HCT116 (cell line): Measurements from ENCODE around the gene WDR90. TPM values are rescaled to one million over a fixed set of nuclear protein-coding genes. Genes with fewer than 3 reads are reported as not detected.

Experiments used
- ATAC-seq: fragments of 200-7000 bp; cut with Tn5 transposase; 2 replicates; pipeline ENCODE4 v1.9.1; 2020; ENCODE audit warnings: mild to moderate bottlenecking, moderate library complexity
- BruUV-seq: library from RNA; stranded (reverse); fragments of 400-500 nt; replicated peaks from 2 replicates; lab custom pipeline; 2021; lab: Mats Ljungman, UMichigan
- CTCF ChIA-PET: fragments of 300-600 bp; sonication (Branson Sonifier 250); formaldehyde crosslinking; loops from one replicate; lab custom pipeline; 2021; ENCODE audit warnings: antibody characterized with exemption; lab: Charles Lee
- POLR2A ChIA-PET: fragments of 300-600, 350-600 bp; sonication (Branson Sonifier 250); formaldehyde crosslinking; loops from one replicate; lab custom pipeline; 2021; ENCODE audit warnings: antibody characterized with exemption; lab: Charles Lee
- RAD21 ChIA-PET, 2 experiments: fragments of 300-600 bp; sonication (Branson Sonifier 250); formaldehyde crosslinking; loops; one replicate each; lab custom pipeline; 2023; ENCODE audit warnings: low total read pairs in 2 of 2; ENCODE audit not compliant: uncharacterized antibody in 2 of 2, unreplicated experiment in 2 of 2, low non-redundant PET in 1 of 2; lab: Charles Lee
- DNase-seq: peaks from one replicate; pipeline ENCODE4 v3.0.0-alpha.2; 2010; ENCODE audit warnings: low read depth, low spot score
- H2AFZ ChIP-seq: fragments of 200-600 bp; shearing (Covaris generic), sonication (generic); 2 replicates; pipeline ENCODE4 v1.6.1; 2017; ENCODE audit warnings: low read depth, mixed run types, mixed read lengths, antibody characterized with exemption, low read length; ENCODE audit not compliant: poor library complexity, severe bottlenecking
- H3K27ac ChIP-seq: 2 replicates; pipeline ENCODE4 v1.5.1; 2012; ENCODE audit warnings: low read depth, low read length
- H3K27me3 ChIP-seq: fragments of 200-600 bp; sonication (generic); 2 replicates; pipeline ENCODE4 v1.6.1; 2016; ENCODE audit warnings: mixed run types, low read length, mixed read lengths; ENCODE audit not compliant: insufficient read depth
- H3K36me3 ChIP-seq, 2 experiments: fragments of 200-500 bp in 1 of 2; fragments of 200-600 bp in 1 of 2; sonication (Bioruptor generic) in 1 of 2; sonication (generic) in 1 of 2; 2 replicates each; pipeline versions ENCODE4 v1.5.1 to v1.6.1; 2014 to 2016; ENCODE audit warnings: low read length in 2 of 2, inconsistent platforms in 1 of 2, mixed read lengths in 1 of 2, mixed run types in 1 of 2; ENCODE audit not compliant: insufficient read depth in 2 of 2, control insufficient read depth in 1 of 2
- H3K4me1 ChIP-seq, 2 experiments: fragments of 200-600 bp in 1 of 2; sonication (generic) in 1 of 2; 2 replicates each; pipeline versions ENCODE4 v1.5.1 to v1.6.1; 2012 to 2017; ENCODE audit warnings: low read length in 2 of 2, inconsistent platforms in 1 of 2, mild to moderate bottlenecking in 1 of 2, mixed read lengths in 1 of 2, mixed run types in 1 of 2, moderate library complexity in 1 of 2; ENCODE audit not compliant: insufficient read depth in 2 of 2, control insufficient read depth in 1 of 2
- H3K4me2 ChIP-seq: fragments of 200-600 bp; sonication (generic); 2 replicates; pipeline ENCODE4 v1.6.1; 2017; ENCODE audit warnings: mixed run types, low read length, mixed read lengths
- H3K4me3 ChIP-seq, 2 experiments: fragments of 200-600 bp in 1 of 2; sonication (generic) in 1 of 2; replicated peaks in 1 of 2; 2 replicates each; pipeline ENCODE4 v1.5.1; 2011 to 2016; ENCODE audit warnings: low read length in 2 of 2, control low read depth in 1 of 2, low read depth in 1 of 2, mild to moderate bottlenecking in 1 of 2, mixed read lengths in 1 of 2, mixed run types in 1 of 2
- H3K79me2 ChIP-seq: fragments of 200-600 bp; sonication (generic); 2 replicates; pipeline ENCODE4 v1.6.1; 2017; ENCODE audit warnings: mild to moderate bottlenecking, mixed run types, low read length, moderate library complexity, mixed read lengths; ENCODE audit not compliant: insufficient read depth
- H3K9ac ChIP-seq: fragments of 200-600 bp; sonication (generic); 2 replicates; pipeline ENCODE4 v1.6.1; 2016; ENCODE audit warnings: low read length, mixed read lengths
- H3K9me2 ChIP-seq: fragments of 200-600 bp; sonication (generic), shearing (Covaris generic); 2 replicates; pipeline ENCODE4 v1.6.1; 2017; ENCODE audit warnings: mixed run types, mild to moderate bottlenecking, moderate library complexity; ENCODE audit not compliant: insufficient read depth
- H3K9me3 ChIP-seq, 2 experiments: fragments of 200-500 bp in 1 of 2; fragments of 200-600 bp in 1 of 2; sonication (Bioruptor generic) in 1 of 2; sonication (generic) in 1 of 2; 2 replicates each; pipeline ENCODE4 v1.6.1; 2014 to 2017; ENCODE audit warnings: low read length in 2 of 2, mixed read lengths in 2 of 2, inconsistent platforms in 1 of 2, low read depth in 1 of 2, mild to moderate bottlenecking in 1 of 2, mixed run types in 1 of 2, moderate library complexity in 1 of 2; ENCODE audit not compliant: control insufficient read depth in 1 of 2, insufficient read depth in 1 of 2
- H4K20me1 ChIP-seq: fragments of 200-600 bp; sonication (generic), shearing (Covaris generic); 2 replicates; pipeline ENCODE4 v1.6.1; 2017; ENCODE audit warnings: mixed run types, mild to moderate bottlenecking, moderate library complexity; ENCODE audit not compliant: insufficient read depth
- EGR1 ChIP-seq: IDR thresholded peaks from 2 replicates; pipeline ENCODE4 v1.6.1; 2012; ENCODE audit warnings: low read depth
- FOSL1 ChIP-seq: IDR thresholded peaks from 2 replicates; pipeline ENCODE4 v1.6.1; 2012; ENCODE audit warnings: low read depth
- JUND ChIP-seq: IDR thresholded peaks from 2 replicates; pipeline ENCODE4 v1.6.1; 2012
- MAX ChIP-seq: IDR thresholded peaks from 2 replicates; pipeline ENCODE4 v1.6.1; 2012
- POLR2A ChIP-seq: IDR thresholded peaks from 2 replicates; pipeline ENCODE4 v1.7.0; 2011; ENCODE audit warnings: borderline replicate concordance; ENCODE audit not compliant: insufficient read depth, insufficient read length; ENCODE audit errors: extremely low read depth
- POLR2AphosphoS5 ChIP-seq: IDR thresholded peaks from 2 replicates; pipeline ENCODE4 v1.6.1; 2011; ENCODE audit warnings: mild to moderate bottlenecking, low read depth, low read length, moderate library complexity
- YY1 ChIP-seq: IDR thresholded peaks from 2 replicates; pipeline ENCODE4 v1.6.1; 2011; ENCODE audit warnings: low read length, low read depth, moderate library complexity, mild to moderate bottlenecking; ENCODE audit not compliant: insufficient replicate concordance; ENCODE audit errors: extremely low read depth
- ZNF274 ChIP-seq: fragments of 200-500 bp; sonication (Bioruptor generic); IDR thresholded peaks from 2 replicates; pipeline ENCODE4 v1.6.1; 2014; ENCODE audit warnings: mild to moderate bottlenecking, low read depth, low read length, inconsistent platforms
- intact Hi-C: fragments of 100-400 bp; cut with micrococcal nuclease; formaldehyde crosslinking; loops from 2 replicates; pipeline ENCODE4 v1.10.0; 2022
- total RNA-seq: library from RNA; stranded (reverse); gene quantifications from one replicate; pipeline ENCODE4 v1.2.1, GENCODE V29; 2021; ENCODE audit not compliant: unreplicated experiment
- TF ChIP-seq, protein P1 (sequence below), 3 experiments: fragments of 200-600 bp in 1 of 3; sonication (generic) in 1 of 3; IDR thresholded peaks in 2 of 3; conservative IDR thresholded peaks in 1 of 3; 2 replicates each; pipeline ENCODE4 v1.5.1; 2012 to 2017; ENCODE audit warnings: low read depth in 2 of 3, low read length in 2 of 3, antibody characterized with exemption in 1 of 3, borderline replicate concordance in 1 of 3, control low read depth in 1 of 3, mild to moderate bottlenecking in 1 of 3, mixed read lengths in 1 of 3, mixed run types in 1 of 3, moderate library complexity in 1 of 3; ENCODE audit not compliant: insufficient read depth in 1 of 3

The WDR90 gene
- total RNA-seq, 1 experiment from 2014 or later = 73.7 TPM

DNA sequence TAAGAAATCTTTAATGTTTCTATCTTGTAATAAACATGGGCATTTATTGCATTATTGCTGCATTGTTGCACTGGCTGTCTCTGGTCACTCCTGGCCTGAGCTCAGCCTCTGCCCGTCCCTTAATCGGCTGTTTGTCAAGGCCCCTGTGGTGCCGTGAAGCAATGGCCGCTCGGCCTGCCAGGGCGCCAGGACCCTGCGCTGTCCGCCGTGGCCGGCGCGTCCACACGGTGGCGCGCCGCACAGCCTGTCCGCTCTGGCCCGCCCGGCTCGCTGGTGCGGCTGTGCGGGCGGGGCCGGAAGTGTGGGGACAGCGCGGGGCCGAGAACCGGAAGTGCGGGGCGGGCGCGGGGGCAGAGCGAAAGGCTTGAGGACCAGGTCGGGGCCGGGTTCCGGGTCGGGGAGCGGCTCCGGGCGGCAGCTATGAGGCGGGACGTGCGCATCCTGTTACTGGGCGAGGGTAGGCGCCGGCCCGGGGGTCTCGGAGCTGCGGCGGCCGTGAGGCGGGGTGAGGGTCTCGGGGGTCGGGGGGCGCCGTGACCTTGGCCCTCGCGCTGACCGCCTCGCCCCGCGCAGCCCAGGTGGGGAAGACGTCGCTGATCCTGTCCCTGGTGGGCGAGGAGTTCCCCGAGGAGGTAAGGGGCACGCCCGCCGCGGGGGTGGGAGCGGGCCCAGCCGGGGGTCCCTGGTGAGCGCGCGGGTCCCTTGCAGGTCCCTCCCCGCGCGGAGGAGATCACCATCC lies 18.8 kb downstream of the WDR90 start, which contains the start of gene RHOT2:
RHOT2 (plus strand) TSS at position 353 of the 739 bp plus-strand sequence; CDS start at position 421, 68 bp downstream.
- ChIA-PET RAD21 (no interaction called here), POLR2A (no interaction called here), CTCF (no interaction called here)
- peak within 1 kb of the TSS; percentile 74 for H3K4me2 ChIP-seq
- H3K4me3 ChIP-seq = peak within 1 kb of the TSS; percentile 66 to 72
- no peak within 1 kb of the TSS for H2AFZ ChIP-seq
- peak within 1 kb of the TSS; percentile 78 for H3K27ac ChIP-seq
- peaks cover 26% of the 10 kb centered on the region for H3K79me2 ChIP-seq
- intact Hi-C loops = no loop called here
- DNase-seq = no peak
- H3K36me3 ChIP-seq = peaks cover 0 to 4% of the 10 kb centered on the region in 2 experiments; a peak in 1 of 4 replicates
- H3K9ac ChIP-seq = peak within 1 kb of the TSS; percentile 80
- no peaks in the 10 kb centered on the region for H4K20me1 ChIP-seq
- H3K9me2 ChIP-seq = no peaks in the 10 kb centered on the region
- peaks cover 0 to 10% of the 10 kb centered on the region in 2 experiments; a peak in 1 of 4 replicates for H3K4me1 ChIP-seq
- H3K27me3 ChIP-seq = no peaks in the 10 kb centered on the region
- H3K9me3 ChIP-seq = no peaks in the 10 kb centered on the region
- BruUV-seq = no TSS peak
- peak; percentile 90 for ATAC-seq
- TF ChIP-seq ZNF274 (no peak), POLR2A (no peak), EGR1 (peak; percentile 58), MAX (peak; percentile 50; the same call in 1 of the 2 replicates), YY1 (peak; percentile 86), JUND (no peak), POLR2AphosphoS5 (peak; percentile 69), FOSL1 (no peak)
- TF ChIP-seq, protein P1, sequence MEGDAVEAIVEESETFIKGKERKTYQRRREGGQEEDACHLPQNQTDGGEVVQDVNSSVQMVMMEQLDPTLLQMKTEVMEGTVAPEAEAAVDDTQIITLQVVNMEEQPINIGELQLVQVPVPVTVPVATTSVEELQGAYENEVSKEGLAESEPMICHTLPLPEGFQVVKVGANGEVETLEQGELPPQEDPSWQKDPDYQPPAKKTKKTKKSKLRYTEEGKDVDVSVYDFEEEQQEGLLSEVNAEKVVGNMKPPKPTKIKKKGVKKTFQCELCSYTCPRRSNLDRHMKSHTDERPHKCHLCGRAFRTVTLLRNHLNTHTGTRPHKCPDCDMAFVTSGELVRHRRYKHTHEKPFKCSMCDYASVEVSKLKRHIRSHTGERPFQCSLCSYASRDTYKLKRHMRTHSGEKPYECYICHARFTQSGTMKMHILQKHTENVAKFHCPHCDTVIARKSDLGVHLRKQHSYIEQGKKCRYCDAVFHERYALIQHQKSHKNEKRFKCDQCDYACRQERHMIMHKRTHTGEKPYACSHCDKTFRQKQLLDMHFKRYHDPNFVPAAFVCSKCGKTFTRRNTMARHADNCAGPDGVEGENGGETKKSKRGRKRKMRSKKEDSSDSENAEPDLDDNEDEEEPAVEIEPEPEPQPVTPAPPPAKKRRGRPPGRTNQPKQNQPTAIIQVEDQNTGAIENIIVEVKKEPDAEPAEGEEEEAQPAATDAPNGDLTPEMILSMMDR (IDR thresholded peaks at IDR 0.05 in 2 of 3, conservative IDR thresholded peaks at IDR 0.05 in 1 of 3; ENCODE audit: borderline replicate concordance in 1 of 3, insufficient read depth in 1 of 3, low read depth in 2 of 3, low read length in 2 of 3) = peak; percentile 37 to 60 (median 49); a peak in 5 of 6 replicates
